Hematopoietic multipotent progenitor cell treated with erythropoietin and hydrocortisone succinate and interleukin-3 and kit ligand, for 4 days (in vitro differentiated cells): Measurements from ENCODE around the gene ZNF777.
A peak's percentile ranks its signal among the peaks of the same experiment; 100 is the strongest.

Experiments
- DNase-seq: peaks from one replicate; pipeline ENCODE4 v3.0.0-alpha.2; 2015

ZNF777 gene

DNA sequence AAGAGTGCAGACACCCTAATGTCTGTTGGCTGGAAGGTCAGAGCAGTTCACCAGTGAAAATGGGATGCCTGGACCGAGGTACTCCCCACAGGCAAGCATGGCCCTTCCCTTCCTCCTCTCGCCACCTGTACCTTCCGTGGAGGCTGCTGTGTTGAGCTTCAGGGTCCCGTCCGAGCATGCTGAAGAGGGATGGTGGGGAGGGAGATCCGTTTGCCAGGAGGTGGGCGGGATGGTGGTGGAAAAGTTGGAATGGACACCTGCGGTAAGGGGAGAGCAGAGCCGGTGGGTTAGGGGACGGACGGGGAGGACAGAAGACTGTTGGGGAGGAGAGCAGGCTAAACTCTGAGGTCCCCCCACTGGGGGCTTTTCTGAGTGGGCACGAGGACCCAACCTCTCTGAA lies 15.9 kb upstream of the ZNF777 start:
- DNase-seq, result no peak

DNA sequence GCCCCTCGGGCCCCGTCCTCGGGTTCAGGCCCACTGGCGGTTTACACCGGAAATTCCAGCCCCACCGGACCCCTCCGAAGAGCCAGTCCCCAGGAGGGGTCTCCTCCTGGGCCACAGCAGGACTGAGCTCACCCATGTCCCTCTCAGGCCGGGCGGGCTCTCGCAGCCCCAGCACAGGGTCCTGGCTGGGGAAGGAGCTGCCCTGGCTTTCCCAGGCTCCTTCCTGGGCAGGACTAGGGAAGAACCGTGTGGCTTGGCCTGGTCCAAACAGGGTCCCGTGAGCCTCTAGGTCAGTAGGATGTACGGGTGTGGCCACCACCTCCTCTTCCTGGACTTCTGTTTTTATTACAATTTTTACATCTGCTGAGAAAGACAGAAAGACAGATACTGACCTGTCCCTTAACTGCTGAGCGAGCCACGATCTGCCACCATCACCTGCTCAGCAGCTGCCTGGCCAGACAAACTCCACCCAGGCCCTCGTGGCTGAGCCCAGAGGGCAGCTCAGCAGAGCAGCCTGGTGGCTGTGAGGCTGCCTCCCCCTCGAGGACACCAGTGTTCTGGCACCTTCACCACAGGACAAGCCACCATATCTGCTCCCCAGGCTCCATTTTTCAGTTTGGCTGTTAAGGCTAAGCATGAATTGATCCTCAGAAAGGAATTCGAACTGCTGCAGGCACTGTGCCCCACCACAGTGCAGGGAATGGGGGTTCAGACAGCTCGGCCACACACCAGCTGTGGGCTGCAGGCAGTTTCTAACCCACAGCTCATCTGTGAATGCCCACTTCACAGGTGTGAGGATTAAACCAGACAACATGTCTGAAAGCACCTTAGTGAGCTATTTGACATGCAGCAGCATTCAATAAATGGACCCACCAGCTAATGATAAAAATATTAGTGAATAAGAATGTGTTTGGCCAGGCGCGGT lies 14.5 kb upstream of the ZNF777 start:
- DNase-seq, result no peak

DNA sequence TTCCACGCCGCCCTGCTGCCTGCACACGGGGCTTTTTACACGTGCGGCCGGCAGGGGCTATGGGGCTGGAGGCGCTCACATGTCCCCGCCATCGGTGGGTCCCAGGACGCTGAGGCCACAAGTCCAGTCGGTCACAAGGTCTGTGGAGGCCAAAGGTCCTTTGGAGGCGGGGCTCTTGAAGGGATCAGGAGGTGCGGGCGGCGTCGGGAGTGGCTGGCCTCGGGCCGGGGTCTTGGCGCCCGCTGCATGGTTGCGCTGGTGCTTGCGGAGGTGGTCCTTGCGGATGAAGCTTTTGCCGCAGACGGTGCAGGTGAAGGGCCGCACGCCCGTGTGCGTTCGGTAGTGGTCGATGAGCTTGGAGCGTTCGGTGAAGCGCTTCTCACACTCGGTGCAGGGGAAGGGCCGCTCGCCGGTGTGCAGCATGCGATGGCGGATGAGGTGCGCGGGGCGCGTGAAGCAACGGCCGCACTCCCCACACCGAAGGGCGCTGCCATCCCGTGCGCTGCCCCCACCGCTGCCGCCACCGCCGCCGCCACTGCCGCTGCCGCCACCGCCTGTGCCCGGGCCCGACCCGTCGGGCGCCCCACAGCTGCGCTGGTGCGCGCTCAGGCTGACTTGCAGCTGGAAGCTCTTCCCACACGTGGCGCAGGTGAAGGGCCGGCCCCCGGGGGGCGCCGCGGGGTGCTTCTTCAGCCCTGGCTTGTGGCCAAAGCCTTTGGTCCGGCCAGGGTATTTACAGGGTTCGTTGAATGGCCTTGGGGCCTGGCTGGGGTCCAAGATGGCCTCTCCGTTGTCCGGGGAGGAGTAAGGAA lies 13.7 kb upstream of the ZNF777 start:
- DNase-seq, result no peak

- no peak for DNase-seq
Measured at GRCh38 chr7:149473251-149473650, 12.4 kb upstream of the ZNF777 start.

- no peak for DNase-seq
Measured at GRCh38 chr7:149471289-149471953, 10.6 kb upstream of the ZNF777 start.

DNA sequence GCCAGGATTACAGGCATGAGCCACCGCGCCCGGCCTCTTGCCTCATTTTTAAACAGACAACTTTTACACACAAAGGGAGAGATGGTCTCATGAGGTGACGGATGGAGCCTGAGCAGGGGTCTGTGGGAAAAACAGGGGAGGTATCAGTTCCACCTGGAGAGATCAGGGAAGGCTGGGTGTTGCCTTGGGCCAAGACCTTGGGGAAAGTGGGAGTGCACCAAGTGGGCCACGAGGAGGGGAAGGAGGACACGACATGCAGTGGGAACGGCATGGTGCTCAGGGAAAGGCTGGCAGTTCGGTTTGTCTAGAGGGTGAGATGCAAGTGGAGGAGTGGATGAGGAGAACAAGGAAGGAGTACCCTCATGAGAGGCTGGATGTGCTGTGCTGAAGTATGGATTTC lies 8.9 kb upstream of the ZNF777 start:
- no peak for DNase-seq

- DNase-seq, result no peak
Measured at GRCh38 chr7:149468208-149468607, 7.3 kb upstream of the ZNF777 start.

DNA sequence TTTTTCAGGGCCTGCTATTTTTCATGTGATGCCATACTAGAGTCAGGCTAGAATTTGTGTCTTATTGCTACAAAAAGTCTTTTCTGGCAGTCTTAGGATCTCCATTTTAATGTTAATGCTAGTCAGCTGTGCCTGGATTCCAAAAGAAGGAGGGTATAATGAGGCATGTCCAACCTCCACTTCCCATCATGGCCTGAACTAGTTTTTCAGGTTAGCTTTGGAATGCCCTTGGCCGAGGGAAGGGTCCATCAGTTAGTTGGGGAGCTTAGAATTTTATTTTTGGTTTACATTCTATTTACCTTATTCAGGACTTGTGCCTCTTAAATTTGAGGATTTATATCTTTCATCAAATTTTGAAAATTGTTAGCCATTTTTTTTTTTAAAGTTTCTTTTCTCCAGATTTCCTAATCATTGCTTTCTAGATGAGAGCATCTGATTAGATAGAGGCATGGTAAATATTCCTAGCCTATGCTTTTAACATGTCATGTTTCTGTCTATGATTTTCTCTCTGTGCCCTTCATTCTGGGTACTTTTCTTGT lies 6.5 kb upstream of the ZNF777 start:
- no peak for DNase-seq

- no peak for DNase-seq
Measured at GRCh38 chr7:149466364-149466763, 5.5 kb upstream of the ZNF777 start.

GRCh38 chr7:149463500-149464161 lies 2.8 kb upstream of the ZNF777 start:
- no peak for DNase-seq

DNA sequence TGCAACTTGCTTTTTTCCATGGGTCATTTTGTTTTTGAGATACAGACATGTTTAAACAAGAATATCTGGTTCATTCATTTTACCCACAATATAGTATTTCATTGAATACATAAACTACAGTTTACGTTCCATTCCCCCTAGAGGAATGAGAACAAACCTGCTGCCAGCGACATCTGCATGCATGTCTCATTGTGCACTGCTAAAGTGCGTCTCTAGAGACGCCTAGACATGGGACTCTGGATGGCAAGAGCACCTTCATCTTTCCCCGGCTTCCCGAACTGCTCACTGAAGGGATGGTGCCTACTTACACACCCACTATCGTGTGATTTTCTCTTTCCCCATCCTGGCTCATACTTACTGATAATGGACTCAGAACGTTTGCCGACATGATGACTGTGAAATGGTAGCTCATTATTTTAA lies 1.2 kb upstream of the ZNF777 start:
- no peak for DNase-seq

GRCh38 chr7:149459540-149460452 lies 1.1 kb downstream of the ZNF777 start:
- peak; percentile 50 for DNase-seq

DNA sequence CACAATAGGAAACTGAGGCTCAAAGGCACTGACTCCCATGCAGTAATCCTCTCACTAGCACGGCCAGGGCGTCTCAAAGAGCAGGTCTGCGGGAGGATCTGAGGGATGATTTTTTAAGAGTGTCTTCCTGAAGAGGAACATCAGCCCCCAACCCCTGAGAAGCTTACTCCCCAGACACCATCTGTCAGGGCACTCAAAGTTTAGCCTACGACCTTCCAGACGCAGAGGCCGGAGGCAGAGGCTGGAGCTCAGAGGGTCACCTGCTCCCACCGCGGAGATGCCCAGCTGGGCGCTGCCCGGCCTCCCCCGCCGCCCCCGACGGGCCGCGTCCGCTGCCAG lies 1.7 kb downstream of the ZNF777 start:
- no peak for DNase-seq

- no peak for DNase-seq
Measured at GRCh38 chr7:149458235-149458634, 2.6 kb downstream of the ZNF777 start.

- no peak for DNase-seq
Measured at GRCh38 chr7:149457766-149458165, 3.1 kb downstream of the ZNF777 start.

- DNase-seq, result peak; percentile 45
Measured at GRCh38 chr7:149456506-149457421, 4.1 kb downstream of the ZNF777 start.

- DNase-seq, result no peak
Measured at GRCh38 chr7:149455175-149455950, 5.5 kb downstream of the ZNF777 start.

GRCh38 chr7:149454750-149455149 lies 6.1 kb downstream of the ZNF777 start:
- DNase-seq, result no peak

- no peak for DNase-seq
Measured at GRCh38 chr7:149454006-149454405, 6.9 kb downstream of the ZNF777 start.

- no peak for DNase-seq
Measured at GRCh38 chr7:149450821-149451220, 10.0 kb downstream of the ZNF777 start.
